Muscle layer of duodenum (tissue), 2 donors: ENCODE data around the gene TTC7B.

Experiments used
- H3K27ac ChIP-seq: one replicate; pipeline ENCODE4 v1.7.0; 2013; ENCODE audit warnings: mild to moderate bottlenecking, low read length
- H3K27me3 ChIP-seq: one replicate; pipeline ENCODE4 v1.7.0; 2013; ENCODE audit warnings: low read depth, mild to moderate bottlenecking, control low read depth, low read length
- H3K36me3 ChIP-seq, 2 donors: one replicate each; pipeline ENCODE4 v1.7.0; 2013; ENCODE audit warnings: low read length in 2 of 2, control low read depth in 1 of 2, mild to moderate bottlenecking in 1 of 2; ENCODE audit not compliant: insufficient read depth in 2 of 2, control insufficient read depth in 1 of 2
- H3K4me1 ChIP-seq, 2 donors: one replicate each; pipeline ENCODE4 v1.7.0; 2013; ENCODE audit warnings: low read length in 2 of 2, mild to moderate bottlenecking in 2 of 2, control low read depth in 1 of 2, moderate library complexity in 1 of 2; ENCODE audit not compliant: insufficient read depth in 2 of 2, control insufficient read depth in 1 of 2
- H3K4me3 ChIP-seq, 2 donors: one replicate each; pipeline ENCODE4 v1.7.0; 2013; ENCODE audit warnings: low read length in 2 of 2, low read depth in 1 of 2, mild to moderate bottlenecking in 1 of 2
- H3K9me3 ChIP-seq, 2 donors: one replicate each; pipeline ENCODE4 v1.7.0; 2013; ENCODE audit warnings: low read length in 2 of 2, control low read depth in 1 of 2, mild to moderate bottlenecking in 1 of 2; ENCODE audit not compliant: control insufficient read depth in 1 of 2
- donor health status: healthy.

TTC7B gene

DNA sequence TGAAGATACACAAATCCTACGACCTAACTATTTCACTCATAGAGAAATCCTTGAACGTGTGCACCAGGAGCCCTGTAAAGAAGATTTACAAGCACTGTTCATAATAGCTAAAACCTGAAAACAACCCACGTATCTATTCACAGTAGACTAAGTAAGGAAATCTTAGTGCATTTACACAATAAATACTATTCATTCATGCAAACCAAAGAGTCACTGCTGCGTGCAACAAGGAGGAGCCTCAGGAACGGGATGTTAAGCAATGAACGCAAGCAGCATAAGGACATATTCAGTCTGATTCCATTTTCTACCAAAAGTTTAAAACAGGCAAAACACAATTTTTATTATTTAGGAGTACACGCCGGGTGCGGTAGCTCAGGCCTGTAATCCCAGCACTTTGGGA is 176.6 kb downstream of the TTC7B start:
- no peaks in the 10 kb centered on the region for H3K36me3 ChIP-seq
- no peak overlapping the region for H3K27ac ChIP-seq
- H3K4me3 ChIP-seq: no peak overlapping the region

GRCh38 chr14:90632871-90633270 is 183.4 kb downstream of the TTC7B start:
- H3K9me3 ChIP-seq: no peaks in the 10 kb centered on the region
- no peaks in the 10 kb centered on the region for H3K36me3 ChIP-seq
- H3K4me1 ChIP-seq: peaks cover 4 to 25% of the 10 kb centered on the region in 2 donors
- no peak overlapping the region for H3K27ac ChIP-seq
- no peak overlapping the region for H3K4me3 ChIP-seq
- H3K27me3 ChIP-seq: no peaks in the 10 kb centered on the region

More for the DNA sequence above, 176.6 kb downstream of the TTC7B start:
- Histone ChIP-seq H3K9me3 (no peaks in the 10 kb centered on the region), H3K27me3 (no peaks in the 10 kb centered on the region), H3K4me1 (peaks cover 0 to 22% of the 10 kb centered on the region in 2 donors)

DNA sequence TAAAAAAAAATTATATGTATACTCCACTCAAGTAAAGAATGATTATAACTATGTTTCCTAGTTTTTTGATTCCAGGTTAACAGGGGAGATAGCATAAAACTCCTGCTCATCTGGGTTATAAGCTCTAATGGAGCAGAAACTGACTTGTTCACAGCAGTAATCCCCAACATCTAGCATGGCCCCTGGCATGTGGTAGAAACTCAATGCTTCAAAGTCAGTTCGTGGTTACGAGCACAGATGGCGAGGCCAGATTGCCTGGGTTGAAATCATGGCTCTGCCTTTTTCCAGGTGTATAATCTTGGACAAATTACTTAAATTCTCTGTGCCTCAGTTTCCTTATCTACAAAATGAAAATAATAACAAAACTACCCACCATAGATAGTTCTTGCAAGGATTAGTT is 183.8 kb downstream of the TTC7B start:
- Histone ChIP-seq H3K27me3 (no peaks in the 10 kb centered on the region), H3K4me3 (no peak overlapping the region), H3K36me3 (no peaks in the 10 kb centered on the region), H3K9me3 (no peaks in the 10 kb centered on the region), H3K4me1 (peaks cover 4 to 29% of the 10 kb centered on the region in 2 donors), H3K27ac (no peak overlapping the region)

DNA sequence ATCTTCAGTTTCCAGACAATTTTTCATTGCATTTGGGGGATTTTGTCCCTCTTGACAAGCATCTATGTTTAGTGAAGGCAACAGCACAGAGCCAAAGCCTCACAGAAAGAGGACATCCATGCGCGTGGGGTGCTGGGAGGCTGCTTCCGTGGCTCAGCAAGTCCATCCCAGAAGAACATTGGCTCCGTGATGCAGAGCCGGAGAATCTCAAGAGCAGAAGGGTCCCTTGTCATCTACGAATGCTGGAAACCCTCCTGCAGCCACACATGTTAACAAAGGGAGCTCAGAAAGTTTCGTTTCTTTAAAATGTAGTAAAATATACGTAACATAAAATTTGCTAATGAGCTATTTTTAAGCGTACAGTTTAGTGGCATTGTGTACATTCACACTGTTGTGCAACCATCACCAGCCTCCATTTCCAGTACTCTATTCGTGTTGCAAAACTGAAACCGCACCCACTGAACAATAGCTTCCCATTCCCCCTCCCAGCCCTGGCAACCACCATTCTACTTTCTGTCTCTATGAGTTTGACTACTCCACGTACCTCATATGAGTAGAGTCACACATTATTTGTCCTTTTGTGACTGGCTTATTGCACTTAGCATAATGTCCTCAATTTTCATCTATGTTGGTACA is 185.9 kb downstream of the TTC7B start:
- H3K4me1 ChIP-seq: peaks cover 4 to 41% of the 10 kb centered on the region in 2 donors
- H3K9me3 ChIP-seq: no peaks in the 10 kb centered on the region
- no peak overlapping the region for H3K27ac ChIP-seq
- no peaks in the 10 kb centered on the region for H3K36me3 ChIP-seq
- no peak overlapping the region for H3K4me3 ChIP-seq
- no peaks in the 10 kb centered on the region for H3K27me3 ChIP-seq

- Histone ChIP-seq H3K4me1 (peaks cover 4 to 41% of the 10 kb centered on the region in 2 donors), H3K36me3 (no peaks in the 10 kb centered on the region), H3K27ac (no peak overlapping the region), H3K4me3 (no peak overlapping the region), H3K9me3 (no peaks in the 10 kb centered on the region), H3K27me3 (no peaks in the 10 kb centered on the region)
Measured at GRCh38 chr14:90629471-90629870, 186.8 kb downstream of the TTC7B start.

GRCh38 chr14:90628825-90629224 is 187.4 kb downstream of the TTC7B start:
- H3K27me3 ChIP-seq: no peaks in the 10 kb centered on the region
- no peaks in the 10 kb centered on the region for H3K9me3 ChIP-seq
- H3K36me3 ChIP-seq: no peaks in the 10 kb centered on the region
- no peak overlapping the region for H3K27ac ChIP-seq
- H3K4me1 ChIP-seq: peaks cover 4 to 41% of the 10 kb centered on the region in 2 donors
- no peak overlapping the region for H3K4me3 ChIP-seq

DNA sequence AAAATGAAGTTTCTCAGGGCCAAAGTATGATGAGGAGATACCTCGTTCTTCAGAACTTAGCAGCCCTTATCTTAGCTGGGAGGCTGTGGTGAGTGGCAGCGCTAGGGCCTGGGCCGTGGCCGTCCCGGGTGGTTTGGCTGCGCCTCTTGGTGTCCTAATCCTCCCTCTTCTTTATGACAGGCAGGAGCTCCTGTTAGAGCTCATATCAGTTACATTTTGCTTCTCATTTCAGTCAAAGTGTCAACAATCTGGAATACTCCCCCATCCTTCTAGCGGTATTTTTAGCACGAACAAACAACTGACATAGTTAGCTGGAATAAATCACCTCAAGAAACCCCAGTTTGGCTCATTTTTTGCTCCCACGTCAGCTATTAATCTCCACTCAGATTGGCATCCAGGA is 188.8 kb downstream of the TTC7B start:
- Histone ChIP-seq H3K4me3 (no peak overlapping the region), H3K36me3 (no peaks in the 10 kb centered on the region), H3K27me3 (no peaks in the 10 kb centered on the region), H3K9me3 (no peaks in the 10 kb centered on the region), H3K4me1 (peaks cover 4 to 41% of the 10 kb centered on the region in 2 donors), H3K27ac (peak overlapping the region; percentile 12)

GRCh38 chr14:90626550-90626949 is 189.7 kb downstream of the TTC7B start:
- Histone ChIP-seq H3K36me3 (no peaks in the 10 kb centered on the region), H3K4me1 (peaks cover 4 to 37% of the 10 kb centered on the region in 2 donors), H3K27ac (peak overlapping the region; percentile 8), H3K9me3 (no peaks in the 10 kb centered on the region), H3K27me3 (no peaks in the 10 kb centered on the region), H3K4me3 (no peak overlapping the region)

GRCh38 chr14:90625445-90625844 is 190.8 kb downstream of the TTC7B start:
- Histone ChIP-seq H3K27me3 (no peaks in the 10 kb centered on the region), H3K4me1 (peaks cover 4 to 37% of the 10 kb centered on the region in 2 donors), H3K4me3 (no peak overlapping the region), H3K36me3 (no peaks in the 10 kb centered on the region), H3K9me3 (no peaks in the 10 kb centered on the region), H3K27ac (peak overlapping the region; percentile 32)

- Histone ChIP-seq H3K4me3 (no peak overlapping the region), H3K27ac (peak overlapping the region; percentile 32), H3K9me3 (no peaks in the 10 kb centered on the region), H3K36me3 (no peaks in the 10 kb centered on the region), H3K27me3 (no peaks in the 10 kb centered on the region), H3K4me1 (peaks cover 4 to 36% of the 10 kb centered on the region in 2 donors)
Measured at GRCh38 chr14:90624732-90625400, 191.4 kb downstream of the TTC7B start.

DNA sequence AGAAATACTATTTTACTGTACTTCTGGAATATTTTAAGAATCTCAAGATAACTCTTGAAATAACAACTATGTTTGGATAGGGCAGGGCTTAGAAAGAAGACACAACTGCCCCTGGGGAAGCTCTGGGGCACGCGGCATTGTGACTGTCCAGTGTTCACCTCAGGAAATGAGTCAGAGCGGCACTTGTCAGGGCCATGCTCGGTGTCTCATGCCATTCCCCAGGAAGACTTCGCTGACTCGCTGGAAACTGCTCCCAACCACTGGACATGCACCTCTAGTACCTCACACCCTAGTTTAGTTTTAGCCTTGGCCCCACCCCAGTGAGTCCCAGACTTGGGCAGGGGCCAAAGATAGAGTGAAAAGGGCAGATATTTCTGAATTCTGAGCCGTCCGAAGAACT is 192.0 kb downstream of the TTC7B start:
- Histone ChIP-seq H3K4me1 (peaks cover under 1 to 30% of the 10 kb centered on the region in 2 donors), H3K27ac (no peak overlapping the region), H3K4me3 (no peak overlapping the region), H3K9me3 (no peaks in the 10 kb centered on the region), H3K27me3 (no peaks in the 10 kb centered on the region), H3K36me3 (no peaks in the 10 kb centered on the region)
